H1 (cell line): Measurements from ENCODE around the gene HRH1. TPM values are rescaled to one million over a fixed set of nuclear protein-coding genes. Genes with fewer than 3 reads are reported as not detected.

ENCODE experiments used
- CTBP2 ChIP-seq: IDR thresholded peaks from 2 replicates; pipeline ENCODE4 v1.7.0; 2011; ENCODE audit warnings: borderline replicate concordance, mild to moderate bottlenecking, moderate library complexity, mixed read lengths, low read length; ENCODE audit not compliant: insufficient read depth, insufficient read length
- GABPA ChIP-seq: IDR thresholded peaks from 2 replicates; pipeline ENCODE4 v1.6.1; 2011; ENCODE audit warnings: mild to moderate bottlenecking, low read length, moderate library complexity, borderline replicate concordance; ENCODE audit not compliant: insufficient read depth
- PHF8 ChIP-seq: fragments of 200-600 bp; sonication (generic); conservative IDR thresholded peaks from 2 replicates; pipeline ENCODE4 v1.7.1; 2012; ENCODE audit warnings: low read depth, mild to moderate bottlenecking, inconsistent platforms, low read length, moderate library complexity
- POLR2AphosphoS5 ChIP-seq: IDR thresholded peaks from 2 replicates; pipeline ENCODE4 v1.6.1; 2011; ENCODE audit warnings: low read depth, low read length
- SRF ChIP-seq: IDR thresholded peaks from 2 replicates; pipeline ENCODE4 v1.6.1; 2011; ENCODE audit warnings: mild to moderate bottlenecking, low read depth, low read length, moderate library complexity
- TBP ChIP-seq: IDR thresholded peaks from 2 replicates; pipeline ENCODE4 v1.6.1; 2011; ENCODE audit warnings: low read depth, low read length, improper control_type of control experiment
- polyA plus RNA-seq, 7 experiments: library from polyadenylated mRNA; depleted of rRNA in 3 of 7; stranded (reverse) in 5 of 7; unstranded in 2 of 7; fragments of >200 nt in 5 of 7; fragments of 200-250 nt in 2 of 7; gene quantifications; 1 replicate in 5 of 7; 2 replicates in 1 of 7; 4 replicates in 1 of 7; pipeline versions ENCODE4 v1.2.1 to v1.2.3, GENCODE V29; 2011 to 2013; ENCODE audit warnings: missing spikeins in 2 of 7, mixed read lengths in 2 of 7
- total RNA-seq: library from RNA; stranded (reverse); fragmentation: NEBNext Ultra II Directional; extraction: Animal tissue kit (Norgen Biotek cat#: 25700); gene quantifications from 2 replicates; pipeline ENCODE4 v1.2.1, GENCODE V29; 2021

The HRH1 gene
- total and polyA plus RNA-seq, 2 of the 8 experiments (the other 6 are each of a cell fraction or from before 2014, with no cell fraction given) = 0.11 TPM; not detected in 1

- TF ChIP-seq POLR2AphosphoS5 (no peak), TBP (no peak), CTBP2 (no peak), SRF (no peak), GABPA (no peak), PHF8 (no peak)
Observed at GRCh38 chr3:11274566-11275142, 120.4 kb downstream of the HRH1 start (continued).
